NCI-H2081 (cell line): Measurements from ENCODE around the gene CASKIN2.
"Not testable (repeated sequence)": the region's sequence is repeated elsewhere in the genome, so short reads cannot be mapped to it uniquely, and the experiment has no call there.

Source experiments
- DNase-seq, 2 experiments: peaks; one replicate each; lab custom pipeline; 2025; lab: John Stamatoyannopoulos, UW

Gene CASKIN2

GRCh38 chr17:75488693-75489510 is 26.4 kb downstream of the CASKIN2 start:
- no peak for DNase-seq

DNA sequence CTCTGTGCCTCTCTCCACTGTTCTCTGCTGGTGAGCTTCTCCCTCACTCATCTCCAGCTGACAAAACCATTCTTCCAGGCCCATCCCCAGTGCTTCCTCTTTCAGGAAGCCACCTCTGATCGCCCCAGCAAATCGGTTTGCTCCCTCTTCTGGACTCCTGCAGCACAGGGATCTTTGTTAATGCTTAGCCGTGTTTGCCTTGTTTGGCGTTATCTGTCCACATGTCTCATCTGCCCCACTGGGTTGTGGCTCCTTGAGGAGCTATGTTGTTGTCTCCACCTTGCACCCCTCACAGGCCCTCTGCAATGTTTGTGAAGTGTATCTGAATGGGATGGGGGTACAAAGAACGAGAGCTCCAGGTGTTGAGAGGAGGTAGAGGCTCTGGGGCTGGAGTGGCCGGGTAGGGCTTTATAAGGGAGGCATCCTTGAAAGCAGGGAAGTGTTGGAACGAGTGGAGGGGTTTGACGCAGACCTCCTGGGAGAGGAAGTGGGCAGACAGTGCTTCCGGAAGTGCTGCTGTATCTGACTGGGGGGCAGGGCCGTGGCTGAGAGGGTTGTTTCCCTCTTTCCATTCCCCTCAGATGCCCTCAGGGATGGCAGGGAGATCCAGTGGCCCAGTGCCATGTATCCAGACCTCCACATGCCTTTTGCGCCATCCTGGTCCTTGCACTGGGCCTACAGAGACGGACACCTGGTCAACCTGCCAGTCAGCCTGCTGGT is 27.8 kb downstream of the CASKIN2 start:
- no peak for DNase-seq

- DNase-seq: no peak
Measured at GRCh38 chr17:75486951-75487350, 28.4 kb downstream of the CASKIN2 start.

DNA sequence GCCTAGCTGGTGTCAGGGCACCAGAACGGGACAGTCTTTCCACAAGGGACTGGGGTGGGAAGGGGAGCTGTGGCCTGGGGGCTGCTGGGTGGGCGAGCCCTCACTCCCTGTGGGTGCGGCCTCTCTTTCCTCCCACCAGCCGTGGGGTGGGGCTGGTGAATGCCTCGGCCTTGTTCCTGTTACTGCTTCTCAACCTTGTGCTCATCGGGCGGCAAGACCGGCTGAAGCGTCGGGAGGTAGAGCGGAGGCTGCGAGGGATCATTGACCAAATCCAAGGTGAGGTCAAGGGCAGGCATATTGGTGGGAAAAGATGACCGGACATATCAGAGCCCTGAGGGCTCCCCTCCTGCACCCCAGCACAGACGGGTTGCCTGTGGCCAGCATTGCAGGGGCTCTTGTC is 29.2 kb downstream of the CASKIN2 start:
- no peak for DNase-seq

DNA sequence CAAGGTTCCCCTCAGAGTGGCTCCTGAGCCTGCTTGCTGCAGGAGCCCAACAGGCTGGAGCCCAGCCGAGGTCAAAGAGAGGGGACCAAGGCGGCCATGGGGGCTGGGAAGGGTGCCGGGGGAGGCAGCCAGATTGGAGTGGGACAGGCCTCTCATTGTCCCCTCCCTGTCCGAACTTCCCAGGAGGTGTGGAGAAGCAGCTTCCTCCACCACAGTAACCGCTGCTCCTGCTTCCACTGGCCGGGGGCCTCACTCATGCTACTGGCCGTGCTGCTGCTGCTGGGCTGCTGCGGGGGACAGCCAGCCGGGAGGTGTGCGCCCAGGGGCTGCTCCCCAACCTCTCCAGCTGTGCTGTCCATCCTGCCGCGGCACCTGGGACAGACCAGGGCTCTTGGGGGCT is 29.6 kb downstream of the CASKIN2 start:
- DNase-seq: no peak

- DNase-seq: no peak
Measured at GRCh38 chr17:75482098-75482942, 33.0 kb downstream of the CASKIN2 start.

- no peak for DNase-seq
Measured at GRCh38 chr17:75481194-75482068, 33.9 kb downstream of the CASKIN2 start.

- DNase-seq: no peak
Measured at GRCh38 chr17:75480281-75480680, 35.1 kb downstream of the CASKIN2 start.

- no peak for DNase-seq
Measured at GRCh38 chr17:75478508-75478907, 36.8 kb downstream of the CASKIN2 start.

- DNase-seq: not testable (repeated sequence)
Measured at GRCh38 chr17:75477490-75477862, 37.9 kb downstream of the CASKIN2 start.

- no peak for DNase-seq
Measured at GRCh38 chr17:75476752-75477489, 38.4 kb downstream of the CASKIN2 start.

DNA sequence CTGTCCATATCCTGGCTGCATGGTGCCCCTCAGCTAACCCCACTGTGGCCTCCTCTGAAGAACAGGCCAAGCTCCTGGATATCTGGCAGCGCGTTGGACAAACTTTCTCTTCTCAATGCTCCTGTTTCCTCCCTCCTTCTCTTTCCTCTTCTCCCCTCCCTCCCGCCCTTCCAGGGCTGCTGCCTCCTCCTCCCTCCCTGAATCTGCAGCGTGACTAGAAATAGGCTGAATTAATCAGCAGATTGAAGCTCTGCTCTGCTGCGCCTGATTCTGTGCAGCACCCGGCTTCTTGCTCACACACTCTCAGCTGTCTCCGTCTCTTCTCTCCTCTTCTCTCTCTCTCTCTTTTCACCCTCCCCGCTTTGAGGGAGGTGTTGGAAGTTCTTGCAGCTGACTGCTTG is 39.1 kb downstream of the CASKIN2 start:
- no peak for DNase-seq

GRCh38 chr17:75475851-75476250 is 39.5 kb downstream of the CASKIN2 start:
- DNase-seq: peak; percentile 41 to 67

DNA sequence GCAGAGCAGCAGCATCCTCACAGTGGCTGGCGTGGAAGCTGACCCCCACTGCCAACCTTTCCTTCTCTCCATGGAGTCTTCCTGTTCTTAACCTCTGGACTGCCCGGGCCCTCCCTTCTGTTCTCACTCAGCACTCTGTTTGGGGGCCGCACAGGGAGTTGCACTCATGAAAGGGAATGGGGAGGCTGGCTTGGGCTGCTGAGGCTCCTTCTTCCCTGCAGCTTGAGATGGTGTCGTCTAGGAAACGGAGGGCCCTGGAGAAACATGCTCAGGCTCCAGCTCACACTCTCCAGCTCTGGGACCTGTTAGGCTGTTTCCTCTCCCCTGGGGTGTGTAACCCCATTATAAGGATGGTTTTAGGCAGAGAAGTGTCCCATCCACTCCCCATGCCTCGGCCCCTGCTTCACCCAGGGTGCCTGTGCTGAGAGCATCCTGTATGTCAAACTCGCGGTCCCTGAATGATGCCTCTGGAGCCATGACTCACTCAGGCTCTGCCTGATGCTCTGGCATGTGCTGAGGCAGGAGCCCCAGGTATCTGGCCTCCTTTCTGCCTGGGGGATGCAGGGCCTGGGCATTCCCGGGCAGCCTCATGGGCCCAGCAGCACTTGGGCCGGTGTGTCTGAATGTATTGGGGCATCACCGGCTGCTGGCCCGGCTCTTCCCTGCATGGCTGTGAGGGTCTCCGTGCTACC is 40.0 kb downstream of the CASKIN2 start:
- DNase-seq: no peak

DNA sequence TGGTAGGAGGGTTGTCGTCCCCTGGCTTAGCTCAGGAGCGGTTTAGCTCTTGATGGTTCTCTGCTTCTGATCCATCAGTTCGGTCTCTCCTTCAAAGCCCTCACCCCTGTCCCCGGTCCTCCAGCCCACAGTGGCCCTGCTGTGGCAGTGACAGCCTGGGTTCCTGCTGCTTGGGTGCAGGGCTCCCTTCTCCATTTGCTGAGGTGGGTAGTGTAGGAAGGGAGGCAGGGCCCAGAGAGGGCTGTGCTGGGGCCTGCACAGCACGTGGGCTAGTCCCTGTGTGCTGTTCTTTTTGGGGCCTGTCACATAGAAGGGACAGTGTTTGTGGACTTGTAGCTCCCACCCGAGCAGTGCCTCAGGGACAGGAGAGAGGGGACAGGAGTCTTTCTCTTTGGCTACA is 40.6 kb downstream of the CASKIN2 start:
- no peak for DNase-seq

DNA sequence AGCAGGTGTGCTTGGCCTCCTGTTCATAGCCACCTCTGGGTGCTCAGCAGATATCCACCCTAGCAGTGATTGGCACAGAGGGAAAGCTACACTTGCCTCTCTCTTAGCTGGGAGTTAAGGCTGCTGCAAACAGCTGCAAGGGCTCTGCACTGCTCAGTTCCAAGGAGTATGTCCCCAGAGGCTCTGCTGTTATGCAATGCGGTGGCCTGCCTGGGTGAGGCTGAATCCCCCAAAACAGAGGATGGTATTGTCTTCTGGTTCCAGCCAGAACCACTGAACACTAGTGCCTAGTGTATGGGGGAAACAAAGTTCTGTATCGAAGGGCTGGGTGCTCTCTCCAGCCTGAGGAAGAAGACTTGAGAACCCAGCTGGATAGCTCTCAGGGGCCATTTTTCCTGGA is 42.1 kb downstream of the CASKIN2 start:
- DNase-seq: no peak

GRCh38 chr17:75472119-75472518 is 43.2 kb downstream of the CASKIN2 start:
- peak; percentile 97 to 99 for DNase-seq

- no peak for DNase-seq
Measured at GRCh38 chr17:75471207-75471606, 44.1 kb downstream of the CASKIN2 start.

DNA sequence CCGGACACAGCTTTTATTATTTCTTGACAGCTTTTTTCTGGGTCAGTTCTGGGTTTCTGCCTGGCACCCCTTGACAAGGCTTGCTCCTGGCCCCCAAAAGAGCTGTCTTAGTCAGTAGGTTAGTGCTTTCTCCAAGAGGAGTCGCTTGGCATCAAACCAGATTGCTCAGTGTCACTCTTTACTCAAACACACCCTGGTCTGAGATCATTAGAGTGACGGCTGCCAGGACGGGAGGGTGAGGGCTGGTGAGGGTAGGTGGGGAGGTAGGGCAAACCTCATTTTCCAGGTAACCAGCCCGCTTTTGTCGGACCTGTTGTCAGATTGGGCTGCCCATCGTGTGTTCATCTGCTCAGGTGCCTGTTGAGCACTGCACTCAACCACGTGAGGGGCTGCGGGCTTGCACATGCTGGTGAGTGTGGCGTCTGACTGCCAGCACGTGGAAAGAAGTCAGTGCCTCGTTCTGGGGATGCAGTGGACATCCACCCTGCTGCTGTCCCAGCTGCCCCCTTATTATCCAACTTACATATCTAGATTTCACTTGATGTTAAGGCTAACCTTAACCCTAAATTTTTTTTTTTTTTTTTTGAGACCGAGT is 46.5 kb downstream of the CASKIN2 start:
- peak in 1 of 2 experiments; percentile 29 for DNase-seq

DNA sequence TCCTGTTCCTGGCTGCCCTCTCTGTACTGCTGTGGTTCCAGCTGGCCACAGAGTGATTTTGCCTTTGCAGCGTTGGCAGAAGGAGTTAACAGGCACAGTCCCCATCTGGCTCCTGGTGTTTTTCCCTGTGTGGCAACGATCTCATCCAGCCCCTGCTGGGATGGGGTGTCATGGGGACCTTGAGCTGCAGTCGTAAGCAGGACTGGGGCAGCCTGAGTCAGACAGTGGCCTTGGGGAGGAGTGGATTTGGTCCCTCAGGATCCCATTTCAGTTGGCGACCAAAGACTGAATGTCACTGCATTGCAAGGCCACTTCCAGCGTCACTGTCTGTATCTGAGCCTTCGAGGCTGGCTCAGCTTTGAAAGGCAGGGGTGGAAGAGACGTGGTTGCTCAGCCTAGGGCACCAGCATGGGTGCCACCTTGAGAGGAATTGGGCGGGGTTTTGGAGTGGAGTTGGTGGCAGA is 47.0 kb downstream of the CASKIN2 start:
- DNase-seq: no peak
